Measurements from ENCODE around the gene PKHD1.
"Not testable (repeated sequence)": the region's sequence is repeated elsewhere in the genome, so short reads cannot be mapped to it uniquely, and the experiment has no call there.

The PKHD1 gene

GRCh38 chr6:51929934-51930574 is 157.4 kb downstream of the PKHD1 start:
- DNase-seq (ENCODE audit: low spot score), result no peak

GRCh38 chr6:51928320-51928719 is 159.1 kb downstream of the PKHD1 start:
- DNase-seq (ENCODE audit: low spot score), result no peak

- no peak for DNase-seq (ENCODE audit: low spot score)
Observed at GRCh38 chr6:51927450-51927849, 160.0 kb downstream of the PKHD1 start.

- DNase-seq (ENCODE audit: low spot score), result no peak
Observed at GRCh38 chr6:51926125-51926524, 161.3 kb downstream of the PKHD1 start.

GRCh38 chr6:51922479-51922878 is 164.9 kb downstream of the PKHD1 start:
- DNase-seq (ENCODE audit: low spot score), result not testable (repeated sequence)

GRCh38 chr6:51918347-51918746 is 169.1 kb downstream of the PKHD1 start:
- not testable (repeated sequence) for DNase-seq (ENCODE audit: low spot score)

GRCh38 chr6:51915098-51915497 is 172.3 kb downstream of the PKHD1 start:
- no peak for DNase-seq (ENCODE audit: low spot score)

- no peak for DNase-seq (ENCODE audit: low spot score)
Observed at GRCh38 chr6:51913265-51913664, 174.1 kb downstream of the PKHD1 start.

GRCh38 chr6:51910851-51911250 is 176.6 kb downstream of the PKHD1 start:
- no peak for DNase-seq (ENCODE audit: low spot score)

GRCh38 chr6:51908243-51908642 is 179.2 kb downstream of the PKHD1 start:
- no peak for DNase-seq (ENCODE audit: low spot score)

GRCh38 chr6:51901766-51902764 is 185.3 kb downstream of the PKHD1 start:
- no peak for DNase-seq (ENCODE audit: low spot score)

GRCh38 chr6:51893366-51893765 is 194.0 kb downstream of the PKHD1 start:
- no peak for DNase-seq (ENCODE audit: low spot score)

- no peak for DNase-seq (ENCODE audit: low spot score)
Observed at GRCh38 chr6:51892750-51893149, 194.7 kb downstream of the PKHD1 start.

GRCh38 chr6:51892339-51892738 is 195.1 kb downstream of the PKHD1 start:
- no peak for DNase-seq (ENCODE audit: low spot score)

- DNase-seq (ENCODE audit: low spot score), result no peak
Observed at GRCh38 chr6:51891784-51892183, 195.6 kb downstream of the PKHD1 start.

GRCh38 chr6:51887859-51888258 is 199.6 kb downstream of the PKHD1 start:
- DNase-seq (ENCODE audit: low spot score), result no peak

GRCh38 chr6:51885957-51886356 is 201.5 kb downstream of the PKHD1 start:
- DNase-seq (ENCODE audit: low spot score), result no peak

- no peak for DNase-seq (ENCODE audit: low spot score)
Observed at GRCh38 chr6:51868591-51869355, 218.6 kb downstream of the PKHD1 start.

GRCh38 chr6:51866867-51867266 is 220.5 kb downstream of the PKHD1 start:
- DNase-seq (ENCODE audit: low spot score), result no peak

- DNase-seq (ENCODE audit: low spot score), result no peak
Observed at GRCh38 chr6:51865996-51866395, 221.4 kb downstream of the PKHD1 start.

- no peak for DNase-seq (ENCODE audit: low spot score)
Observed at GRCh38 chr6:51865176-51865575, 222.2 kb downstream of the PKHD1 start.

GRCh38 chr6:51857134-51857533 is 230.3 kb downstream of the PKHD1 start:
- no peak for DNase-seq (ENCODE audit: low spot score)

All from NAMALWA (cell line).